ENCODE measurements around the gene FOXL1.

DNA sequence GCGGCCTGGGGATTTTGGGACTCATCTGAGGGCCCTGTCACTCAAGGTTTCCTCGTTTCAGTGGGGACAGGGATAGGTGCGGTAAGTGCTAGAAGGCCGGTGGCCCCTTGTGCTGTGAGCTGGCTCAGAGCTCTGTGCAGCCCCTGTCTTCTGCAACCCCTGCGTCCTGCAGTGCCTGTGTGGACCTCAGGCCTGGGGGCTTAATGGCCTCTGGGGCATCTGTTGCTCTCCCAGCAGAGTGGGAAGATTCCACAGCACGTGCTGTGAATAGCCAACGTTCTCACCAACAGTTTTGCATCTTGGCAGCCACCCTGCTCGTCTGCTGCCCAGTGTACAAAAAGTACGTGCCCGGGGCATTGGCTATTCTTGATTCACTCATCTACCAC lies 6.8 kb upstream of the FOXL1 start:
- TF ChIP-seq, protein P1, sequence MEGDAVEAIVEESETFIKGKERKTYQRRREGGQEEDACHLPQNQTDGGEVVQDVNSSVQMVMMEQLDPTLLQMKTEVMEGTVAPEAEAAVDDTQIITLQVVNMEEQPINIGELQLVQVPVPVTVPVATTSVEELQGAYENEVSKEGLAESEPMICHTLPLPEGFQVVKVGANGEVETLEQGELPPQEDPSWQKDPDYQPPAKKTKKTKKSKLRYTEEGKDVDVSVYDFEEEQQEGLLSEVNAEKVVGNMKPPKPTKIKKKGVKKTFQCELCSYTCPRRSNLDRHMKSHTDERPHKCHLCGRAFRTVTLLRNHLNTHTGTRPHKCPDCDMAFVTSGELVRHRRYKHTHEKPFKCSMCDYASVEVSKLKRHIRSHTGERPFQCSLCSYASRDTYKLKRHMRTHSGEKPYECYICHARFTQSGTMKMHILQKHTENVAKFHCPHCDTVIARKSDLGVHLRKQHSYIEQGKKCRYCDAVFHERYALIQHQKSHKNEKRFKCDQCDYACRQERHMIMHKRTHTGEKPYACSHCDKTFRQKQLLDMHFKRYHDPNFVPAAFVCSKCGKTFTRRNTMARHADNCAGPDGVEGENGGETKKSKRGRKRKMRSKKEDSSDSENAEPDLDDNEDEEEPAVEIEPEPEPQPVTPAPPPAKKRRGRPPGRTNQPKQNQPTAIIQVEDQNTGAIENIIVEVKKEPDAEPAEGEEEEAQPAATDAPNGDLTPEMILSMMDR (tag by site-specific recombination; IDR thresholded peaks at IDR 0.05): no peak
- TF ChIP-seq ZNF274 (IDR thresholded peaks at IDR 0.05; ENCODE audit: low read length) (no peak), ZNF274 (tag by site-specific recombination; IDR thresholded peaks at IDR 0.05; ENCODE audit: borderline replicate concordance) (no peak), ZNF221 (tag by site-specific recombination; IDR thresholded peaks at IDR 0.05; ENCODE audit: borderline replicate concordance) (no peak), GFI1B (tag by site-specific recombination; IDR thresholded peaks at IDR 0.05) (no peak)

Data from HEK293 (cell line).